Neuronal stem cell (in vitro differentiated cells): ENCODE measurements around the gene PFN2.

ENCODE experiments used
- DNase-seq: peaks from one replicate; pipeline ENCODE4 v3.0.0-alpha.2; 2013; ENCODE audit warnings: low spot score
- H2AFZ ChIP-seq: one replicate; pipeline ENCODE4 v1.6.1; 2013; ENCODE audit warnings: mild to moderate bottlenecking, low read length, inconsistent platforms
- H2AK5ac ChIP-seq: 2 replicates; pipeline ENCODE4 v1.6.1; 2013; ENCODE audit warnings: low read depth, mild to moderate bottlenecking, inconsistent platforms, low read length, moderate library complexity, mixed read lengths
- H2BK120ac ChIP-seq: 2 replicates; pipeline ENCODE4 v1.6.1; 2013; ENCODE audit warnings: low read depth, mild to moderate bottlenecking, inconsistent platforms, low read length, moderate library complexity, mixed read lengths
- H2BK12ac ChIP-seq: one replicate; pipeline ENCODE4 v1.6.1; 2013; ENCODE audit warnings: low read length, inconsistent platforms
- H2BK15ac ChIP-seq: 2 replicates; pipeline ENCODE4 v1.6.1; 2013; ENCODE audit warnings: mild to moderate bottlenecking, low read length, inconsistent platforms, mixed read lengths
- H2BK5ac ChIP-seq: one replicate; pipeline ENCODE4 v1.6.1; 2013; ENCODE audit warnings: inconsistent platforms, mild to moderate bottlenecking, low read length, moderate library complexity
- H3K14ac ChIP-seq: one replicate; pipeline ENCODE4 v1.6.1; 2013; ENCODE audit warnings: low read length, inconsistent platforms
- H3K18ac ChIP-seq: 2 replicates; pipeline ENCODE4 v1.6.1; 2013; ENCODE audit warnings: low read length, inconsistent platforms
- H3K23ac ChIP-seq: 2 replicates; pipeline ENCODE4 v1.6.1; 2013; ENCODE audit warnings: low read depth, mild to moderate bottlenecking, mixed read lengths, low read length, inconsistent platforms; ENCODE audit not compliant: poor library complexity
- H3K27ac ChIP-seq: replicated peaks from 3 replicates; pipeline ENCODE4 v1.5.1; 2013; ENCODE audit warnings: low read length, inconsistent platforms
- H3K27me3 ChIP-seq, 3 experiments: 2 replicates each; pipeline ENCODE4 v1.6.1; 2013; ENCODE audit warnings: low read length in 3 of 3, mild to moderate bottlenecking in 2 of 3, inconsistent platforms in 1 of 3, low read depth in 1 of 3, mixed read lengths in 1 of 3, moderate library complexity in 1 of 3; ENCODE audit not compliant: control insufficient read depth in 3 of 3, insufficient read depth in 3 of 3
- H3K36me3 ChIP-seq, 2 donors: replicated peaks in 1 of 2; 2 replicates each; pipeline ENCODE4 v1.6.1; 2013; ENCODE audit warnings: low read length in 2 of 2; ENCODE audit not compliant: control insufficient read depth in 2 of 2, insufficient read depth in 2 of 2
- H3K4ac ChIP-seq: 2 replicates; pipeline ENCODE4 v1.6.1; 2013; ENCODE audit warnings: inconsistent platforms, mild to moderate bottlenecking, low read length, moderate library complexity
- H3K4me1 ChIP-seq, 2 donors: 1 replicate in 1 of 2; 2 replicates in 1 of 2; pipeline ENCODE4 v1.6.1; 2013; ENCODE audit warnings: low read length in 2 of 2, low read depth in 1 of 2; ENCODE audit not compliant: control insufficient read depth in 2 of 2, insufficient read depth in 1 of 2
- H3K4me2 ChIP-seq: one replicate; pipeline ENCODE4 v1.6.1; 2013; ENCODE audit warnings: mild to moderate bottlenecking, low read length, inconsistent platforms; ENCODE audit not compliant: insufficient read depth, poor library complexity, severe bottlenecking
- H3K4me3 ChIP-seq, 2 donors: 2 replicates each; pipeline ENCODE4 v1.5.1; 2013; ENCODE audit warnings: low read length in 2 of 2, mild to moderate bottlenecking in 2 of 2, inconsistent platforms in 1 of 2, moderate library complexity in 1 of 2
- H3K79me1 ChIP-seq: one replicate; pipeline ENCODE4 v1.6.1; 2013; ENCODE audit warnings: low read depth, mild to moderate bottlenecking, inconsistent platforms, low read length, moderate library complexity
- H3K9ac ChIP-seq: one replicate; pipeline ENCODE4 v1.6.1; 2013; ENCODE audit warnings: mild to moderate bottlenecking, low read depth, low read length, inconsistent platforms; ENCODE audit not compliant: poor library complexity
- H3K9me3 ChIP-seq, 2 donors: replicated peaks in 1 of 2; 2 replicates each; pipeline versions ENCODE3 to v1.6.1; 2013; ENCODE audit warnings: low read length in 2 of 2, mild to moderate bottlenecking in 2 of 2, inconsistent platforms in 1 of 2, low read depth in 1 of 2, mixed read lengths in 1 of 2, moderate library complexity in 1 of 2; ENCODE audit not compliant: control insufficient read depth in 2 of 2, insufficient read depth in 1 of 2
- H4K8ac ChIP-seq: one replicate; pipeline ENCODE4 v1.6.1; 2013; ENCODE audit warnings: low read depth, mild to moderate bottlenecking, inconsistent platforms, low read length, moderate library complexity
- H4K91ac ChIP-seq: one replicate; pipeline ENCODE4 v1.6.1; 2013; ENCODE audit warnings: low read length, low read depth, mild to moderate bottlenecking, inconsistent platforms; ENCODE audit not compliant: poor library complexity
- WGBS, 2 donors: extraction: QIAGEN DNeasy Blood & Tissue Kit; methylation state at CpG; one replicate each; pipeline ENCODE4 v1.1.7; 2013; ENCODE audit warnings: missing lambda C conversion rate in 2 of 2, mixed read lengths in 1 of 2; ENCODE audit not compliant: insufficient read length in 2 of 2, insufficient replicate concordance in 1 of 2; ENCODE audit errors: extremely low coverage in 2 of 2; 5-methylcytosine and 5-hydroxymethylcytosine counted together

The PFN2 gene

GRCh38 chr3:149957361-149958125 is 13.2 kb downstream of the PFN2 start:
- Histone ChIP-seq H3K9ac (no peak overlapping the region), H2BK15ac (no peak overlapping the region), H2BK5ac (no peak overlapping the region), H3K27ac (no peak overlapping the region), H3K36me3 (peaks cover 5 to 95% of the 10 kb centered on the region in 2 donors), H4K91ac (no peak overlapping the region), H2BK120ac (no peak overlapping the region), H2BK12ac (no peak overlapping the region), H2AFZ (no peak overlapping the region), H3K23ac (no peak overlapping the region), H3K14ac (no peak overlapping the region), H2AK5ac (no peak overlapping the region), H3K79me1 (no peaks in the 10 kb centered on the region), H3K4me1 (no peaks in the 10 kb centered on the region), H3K9me3 (peaks cover 0 to 16% of the 10 kb centered on the region in 2 donors), H4K8ac (no peak overlapping the region), H3K4ac (no peak overlapping the region), H3K4me3 (no peak overlapping the region), H3K18ac (no peak overlapping the region), H3K4me2 (no peak overlapping the region), H3K27me3 (no peaks in the 10 kb centered on the region)
- no peak for DNase-seq
- no CpG with 5 or more reads among the region's 3 CpGs for WGBS, 2 donors

GRCh38 chr3:149955449-149955848 is 15.2 kb downstream of the PFN2 start:
- Histone ChIP-seq H3K36me3 (peaks cover 11 to 95% of the 10 kb centered on the region in 2 donors), H2BK12ac (no peak overlapping the region), H2BK15ac (no peak overlapping the region), H3K27ac (no peak overlapping the region), H3K4ac (no peak overlapping the region), H3K9me3 (peaks cover 3 to 21% of the 10 kb centered on the region in 2 donors), H3K18ac (no peak overlapping the region), H3K14ac (no peak overlapping the region), H3K23ac (no peak overlapping the region), H3K79me1 (no peaks in the 10 kb centered on the region), H3K4me3 (no peak overlapping the region), H4K8ac (no peak overlapping the region), H3K4me1 (no peaks in the 10 kb centered on the region), H3K27me3 (no peaks in the 10 kb centered on the region), H3K9ac (no peak overlapping the region), H2AFZ (no peak overlapping the region), H2BK120ac (no peak overlapping the region), H3K4me2 (no peak overlapping the region), H4K91ac (no peak overlapping the region), H2AK5ac (no peak overlapping the region), H2BK5ac (no peak overlapping the region)
- DNase-seq: no peak
- WGBS, 2 donors: no CpG with 5 or more reads among the region's 2 CpGs

GRCh38 chr3:149954812-149955211 is 15.9 kb downstream of the PFN2 start:
- no peak overlapping the region for H2BK5ac ChIP-seq
- H2BK120ac ChIP-seq: no peak overlapping the region
- no peak overlapping the region for H3K23ac ChIP-seq
- H3K79me1 ChIP-seq: no peaks in the 10 kb centered on the region
- H3K27me3 ChIP-seq: no peaks in the 10 kb centered on the region
- H3K9me3 ChIP-seq: peaks cover 5 to 28% of the 10 kb centered on the region in 2 donors
- H3K4me1 ChIP-seq: no peaks in the 10 kb centered on the region
- H3K4me3 ChIP-seq: no peak overlapping the region
- no CpG with 5 or more reads among the region's 1 CpG for WGBS, 2 donors
- H3K9ac ChIP-seq: no peak overlapping the region
- H3K27ac ChIP-seq: no peak overlapping the region
- H4K8ac ChIP-seq: no peak overlapping the region
- H2BK12ac ChIP-seq: no peak overlapping the region
- no peak overlapping the region for H3K4me2 ChIP-seq
- no peak overlapping the region for H4K91ac ChIP-seq
- H2AK5ac ChIP-seq: no peak overlapping the region
- no peak overlapping the region for H2AFZ ChIP-seq
- no peak for DNase-seq
- H2BK15ac ChIP-seq: no peak overlapping the region
- H3K4ac ChIP-seq: no peak overlapping the region
- no peak overlapping the region for H3K14ac ChIP-seq
- no peak overlapping the region for H3K18ac ChIP-seq
- H3K36me3 ChIP-seq: peaks cover 13 to 97% of the 10 kb centered on the region in 2 donors

GRCh38 chr3:149949181-149949580 is 21.5 kb downstream of the PFN2 start:
- no peak overlapping the region for H4K91ac ChIP-seq
- no peak overlapping the region for H3K4ac ChIP-seq
- H3K36me3 ChIP-seq: peaks cover 14 to 62% of the 10 kb centered on the region in 2 donors
- no peak overlapping the region for H2BK12ac ChIP-seq
- no peak overlapping the region for H3K4me3 ChIP-seq
- no peak overlapping the region for H3K4me2 ChIP-seq
- no peaks in the 10 kb centered on the region for H3K4me1 ChIP-seq
- H2BK5ac ChIP-seq: no peak overlapping the region
- no peak overlapping the region for H3K9ac ChIP-seq
- no peak overlapping the region for H2AFZ ChIP-seq
- no peak overlapping the region for H3K14ac ChIP-seq
- no peak overlapping the region for H4K8ac ChIP-seq
- no peaks in the 10 kb centered on the region for H3K79me1 ChIP-seq
- H3K27ac ChIP-seq: no peak overlapping the region
- H3K23ac ChIP-seq: no peak overlapping the region
- H2BK15ac ChIP-seq: no peak overlapping the region
- H2AK5ac ChIP-seq: no peak overlapping the region
- no peak overlapping the region for H3K18ac ChIP-seq
- no CpG with 5 or more reads among the region's 2 CpGs for WGBS, 2 donors
- no peak for DNase-seq
- no peak overlapping the region for H2BK120ac ChIP-seq
- peaks cover 6 to 43% of the 10 kb centered on the region in 2 donors for H3K9me3 ChIP-seq
- no peaks in the 10 kb centered on the region for H3K27me3 ChIP-seq
